CD4-positive, alpha-beta memory T cell (primary cell): Measurements from ENCODE around the gene KCNIP4. TPM values are rescaled to one million over a fixed set of nuclear protein-coding genes. Genes with fewer than 3 reads are reported as not detected.

Experiments
- CTCF ChIA-PET: fragments of 350-600 bp; sonication (Branson Sonifier 250); formaldehyde crosslinking; loops from one replicate; lab custom pipeline; 2021; ENCODE audit warnings: inconsistent platforms; ENCODE audit not compliant: partially characterized antibody; lab: Charles Lee
- POLR2A ChIA-PET: fragments of 350-600 bp; sonication (Branson Sonifier 250); formaldehyde crosslinking; loops from one replicate; lab custom pipeline; 2021; ENCODE audit not compliant: partially characterized antibody; lab: Charles Lee
- DNase-seq, 5 donors: peaks; one replicate each; pipeline versions ENCODE4 v3.0.0 to v3.0.0-alpha.2; 2020 to 2022; ENCODE audit warnings: mixed read lengths in 1 of 5
- H3K27ac ChIP-seq: one replicate; pipeline ENCODE4 v1.7.0; 2013; ENCODE audit warnings: low read depth, low read length
- H3K27me3 ChIP-seq: 2 replicates; pipeline ENCODE4 v1.7.0; 2013; ENCODE audit warnings: mild to moderate bottlenecking, low read length, moderate library complexity; ENCODE audit not compliant: insufficient read depth
- H3K36me3 ChIP-seq: 2 replicates; pipeline ENCODE4 v1.7.0; 2013; ENCODE audit warnings: mild to moderate bottlenecking, low read length, moderate library complexity; ENCODE audit not compliant: insufficient read depth
- H3K4me1 ChIP-seq: 2 replicates; pipeline ENCODE4 v1.7.0; 2013; ENCODE audit warnings: mild to moderate bottlenecking, low read length, moderate library complexity; ENCODE audit not compliant: insufficient read depth
- H3K4me3 ChIP-seq, 2 donors: one replicate each; pipeline ENCODE4 v1.7.0; 2013; ENCODE audit warnings: low read length in 2 of 2, mild to moderate bottlenecking in 1 of 2
- H3K9me3 ChIP-seq, 2 donors: one replicate each; pipeline ENCODE4 v1.7.0; 2013; ENCODE audit warnings: low read length in 2 of 2, control low read depth in 1 of 2; ENCODE audit not compliant: control insufficient read depth in 1 of 2
- H3K27ac Mint-ChIP-seq, 7 donors: one replicate each; pipeline ENCODE4 v1.8.0; 2020 to 2021; ENCODE audit warnings: mixed read lengths in 7 of 7, mild to moderate bottlenecking in 6 of 7, inconsistent platforms in 3 of 7, moderate library complexity in 3 of 7
- H3K27me3 Mint-ChIP-seq, 2 donors: one replicate each; pipeline ENCODE4 v1.8.0; 2020 to 2021; ENCODE audit warnings: mixed read lengths in 2 of 2
- H3K36me3 Mint-ChIP-seq, 2 donors: one replicate each; pipeline ENCODE4 v1.8.0; 2020 to 2021; ENCODE audit warnings: mixed read lengths in 2 of 2, inconsistent platforms in 1 of 2, mild to moderate bottlenecking in 1 of 2
- H3K4me1 Mint-ChIP-seq, 4 donors: one replicate each; pipeline ENCODE4 v1.8.0; 2020 to 2021; ENCODE audit warnings: mixed read lengths in 4 of 4, mild to moderate bottlenecking in 1 of 4
- H3K4me3 Mint-ChIP-seq, 8 donors: one replicate each; pipeline ENCODE4 v1.8.0; 2020 to 2021; ENCODE audit warnings: mixed read lengths in 8 of 8, mild to moderate bottlenecking in 7 of 8, moderate library complexity in 6 of 8, inconsistent platforms in 3 of 8
- H3K9me3 Mint-ChIP-seq, 8 donors: one replicate each; pipeline ENCODE4 v1.8.0; 2020 to 2021; ENCODE audit warnings: mixed read lengths in 8 of 8, mild to moderate bottlenecking in 5 of 8, inconsistent platforms in 3 of 8, moderate library complexity in 1 of 8
- intact Hi-C: fragments of 100-400 bp; cut with micrococcal nuclease; formaldehyde crosslinking; loops from one replicate; pipeline ENCODE4 v1.15.1; 2023
- polyA plus RNA-seq, 2 donors: library from polyadenylated mRNA; unstranded; fragments of 300-500 nt; fragmentation: Illumina TruSeq; gene quantifications; one replicate each; pipeline ENCODE4 v1.2.3, GENCODE V29; 2021
- total RNA-seq, 2 experiments: library from RNA; stranded (reverse); gene quantifications; one replicate each; pipeline ENCODE4 v1.2.3, GENCODE V29; 2021

KCNIP4 gene
- total and polyA plus RNA-seq, 4 experiments from 2014 or later: 0.11 to 0.26 TPM; not detected in 2

- no peak for DNase-seq
- POLR2A ChIA-PET: no interaction called here
- intact Hi-C loops: no loop called here
- Mint-ChIP-seq H3K36me3 (no peaks in the 10 kb centered on the region), H3K9me3 (peaks cover 0 to 5% (median 3%) of the 10 kb centered on the region in 8 donors), H3K27ac (no peak overlapping the region), H3K27me3 (no peaks in the 10 kb centered on the region), H3K4me1 (no peaks in the 10 kb centered on the region), H3K4me3 (no peak overlapping the region)
- no peak overlapping the region for H3K4me3 ChIP-seq
- H3K27me3 ChIP-seq: no peaks in the 10 kb centered on the region
- H3K27ac ChIP-seq: no peak overlapping the region
- CTCF ChIA-PET: no interaction called here
- H3K9me3 ChIP-seq: no peaks in the 10 kb centered on the region
- no peaks in the 10 kb centered on the region for H3K4me1 ChIP-seq
- no peaks in the 10 kb centered on the region for H3K36me3 ChIP-seq
Observed at GRCh38 chr4:21476757-21477156, 471.8 kb downstream of the KCNIP4 start.

GRCh38 chr4:21474195-21474594, 474.4 kb downstream of the KCNIP4 start:
- DNase-seq: no peak
- Histone ChIP-seq H3K4me1 (no peaks in the 10 kb centered on the region), H3K9me3 (no peaks in the 10 kb centered on the region), H3K27me3 (no peaks in the 10 kb centered on the region), H3K36me3 (no peaks in the 10 kb centered on the region), H3K4me3 (no peak overlapping the region), H3K27ac (no peak overlapping the region)
- H3K4me3 Mint-ChIP-seq: no peak overlapping the region
- peaks cover 0 to 3% (median 1%) of the 10 kb centered on the region in 8 donors for H3K9me3 Mint-ChIP-seq
- no peaks in the 10 kb centered on the region for H3K27me3 Mint-ChIP-seq
- intact Hi-C loops: no loop called here
- no peaks in the 10 kb centered on the region for H3K36me3 Mint-ChIP-seq
- H3K27ac Mint-ChIP-seq: no peak overlapping the region
- no peaks in the 10 kb centered on the region for H3K4me1 Mint-ChIP-seq
- POLR2A ChIA-PET: no interaction called here
- CTCF ChIA-PET: no interaction called here

GRCh38 chr4:21470535-21470934, 478.0 kb downstream of the KCNIP4 start:
- Mint-ChIP-seq H3K4me3 (no peak overlapping the region), H3K27ac (no peak overlapping the region), H3K27me3 (no peaks in the 10 kb centered on the region), H3K36me3 (no peaks in the 10 kb centered on the region), H3K4me1 (no peaks in the 10 kb centered on the region), H3K9me3 (peaks cover 0 to 11% (median under 1%) of the 10 kb centered on the region in 8 donors)
- H3K4me3 ChIP-seq: no peak overlapping the region
- H3K4me1 ChIP-seq: no peaks in the 10 kb centered on the region
- CTCF ChIA-PET: no interaction called here
- POLR2A ChIA-PET: no interaction called here
- no peaks in the 10 kb centered on the region for H3K36me3 ChIP-seq
- intact Hi-C loops: no loop called here
- DNase-seq: no peak
- H3K27ac ChIP-seq: no peak overlapping the region
- no peaks in the 10 kb centered on the region for H3K9me3 ChIP-seq
- H3K27me3 ChIP-seq: no peaks in the 10 kb centered on the region

- no peaks in the 10 kb centered on the region for H3K36me3 Mint-ChIP-seq
- no peak for DNase-seq
- Histone ChIP-seq H3K27ac (no peak overlapping the region), H3K9me3 (no peaks in the 10 kb centered on the region), H3K4me3 (no peak overlapping the region), H3K36me3 (no peaks in the 10 kb centered on the region), H3K4me1 (no peaks in the 10 kb centered on the region), H3K27me3 (no peaks in the 10 kb centered on the region)
- ChIA-PET CTCF (no interaction called here), POLR2A (no interaction called here)
- H3K27ac Mint-ChIP-seq: no peak overlapping the region
- H3K9me3 Mint-ChIP-seq: peaks cover 0 to 11% (median under 1%) of the 10 kb centered on the region in 8 donors
- no peaks in the 10 kb centered on the region for H3K4me1 Mint-ChIP-seq
- no peaks in the 10 kb centered on the region for H3K27me3 Mint-ChIP-seq
- intact Hi-C loops: no loop called here
- no peak overlapping the region for H3K4me3 Mint-ChIP-seq
Observed at GRCh38 chr4:21469438-21470300, 478.9 kb downstream of the KCNIP4 start.

- no peak overlapping the region for H3K4me3 ChIP-seq
- H3K4me1 ChIP-seq: no peaks in the 10 kb centered on the region
- H3K27ac ChIP-seq: no peak overlapping the region
- Mint-ChIP-seq H3K9me3 (peaks cover 0 to 9% (median 2%) of the 10 kb centered on the region in 8 donors), H3K4me1 (no peaks in the 10 kb centered on the region), H3K36me3 (no peaks in the 10 kb centered on the region), H3K27ac (no peak overlapping the region), H3K4me3 (no peak overlapping the region), H3K27me3 (no peaks in the 10 kb centered on the region)
- ChIA-PET CTCF (no interaction called here), POLR2A (no interaction called here)
- H3K27me3 ChIP-seq: no peaks in the 10 kb centered on the region
- no peak for DNase-seq
- no peaks in the 10 kb centered on the region for H3K36me3 ChIP-seq
- intact Hi-C loops: no loop called here
- no peaks in the 10 kb centered on the region for H3K9me3 ChIP-seq
Observed at GRCh38 chr4:21467551-21467950, 481.0 kb downstream of the KCNIP4 start.

GRCh38 chr4:21457086-21457840, 491.3 kb downstream of the KCNIP4 start:
- no peaks in the 10 kb centered on the region for H3K27me3 Mint-ChIP-seq
- H3K4me1 Mint-ChIP-seq: no peaks in the 10 kb centered on the region
- DNase-seq: no peak
- Histone ChIP-seq H3K4me3 (no peak overlapping the region), H3K27ac (no peak overlapping the region), H3K9me3 (peaks cover 0 to 6% of the 10 kb centered on the region in 2 donors), H3K4me1 (no peaks in the 10 kb centered on the region), H3K36me3 (no peaks in the 10 kb centered on the region), H3K27me3 (no peaks in the 10 kb centered on the region)
- no peak overlapping the region for H3K4me3 Mint-ChIP-seq
- ChIA-PET CTCF (interaction anchor here (0.6 kb wide), 1 partner anchor 867 kb away, joined by 4 read pairs; no protein-coding TSS in a partner anchor), POLR2A (no interaction called here)
- peaks cover 0 to 7% (median 4%) of the 10 kb centered on the region in 8 donors for H3K9me3 Mint-ChIP-seq
- intact Hi-C loops: no loop called here
- no peaks in the 10 kb centered on the region for H3K36me3 Mint-ChIP-seq
- H3K27ac Mint-ChIP-seq: no peak overlapping the region

- no peak for DNase-seq
- no peak overlapping the region for H3K4me3 ChIP-seq
- no peak overlapping the region for H3K4me3 Mint-ChIP-seq
- H3K4me1 ChIP-seq: no peaks in the 10 kb centered on the region
- no peak overlapping the region for H3K27ac Mint-ChIP-seq
- no peaks in the 10 kb centered on the region for H3K36me3 Mint-ChIP-seq
- no peaks in the 10 kb centered on the region for H3K4me1 Mint-ChIP-seq
- intact Hi-C loops: no loop called here
- H3K9me3 ChIP-seq: peaks cover 0 to 6% of the 10 kb centered on the region in 2 donors
- H3K27me3 Mint-ChIP-seq: no peaks in the 10 kb centered on the region
- no peak overlapping the region for H3K27ac ChIP-seq
- ChIA-PET CTCF (no interaction called here), POLR2A (no interaction called here)
- H3K9me3 Mint-ChIP-seq: peaks cover 0 to 5% (median 0%) of the 10 kb centered on the region in 8 donors
- no peaks in the 10 kb centered on the region for H3K36me3 ChIP-seq
- H3K27me3 ChIP-seq: no peaks in the 10 kb centered on the region
Observed at GRCh38 chr4:21454831-21455230, 493.7 kb downstream of the KCNIP4 start.
